Activated B cell treated with CpG ODN at 0.5 μM for 24 hours (primary cell): Measurements from ENCODE around the gene CFAP65. TPM values are rescaled to one million over a fixed set of nuclear protein-coding genes. Genes with fewer than 3 reads are reported as not detected.

Experiments used
- ATAC-seq: fragments of 200-7000 bp; cut with Tn5 transposase; one replicate; pipeline ENCODE4 v1.10.0; 2021; ENCODE audit warnings: low read depth, mild to moderate bottlenecking, moderate library complexity
- CTCF ChIA-PET: fragments of 350-600 bp; sonication (Branson Sonifier 250); formaldehyde crosslinking; loops from one replicate; lab custom pipeline; 2021; ENCODE audit warnings: antibody characterized with exemption; lab: Charles Lee
- POLR2A ChIA-PET: fragments of 350-600 bp; sonication (Branson Sonifier 250); formaldehyde crosslinking; loops from one replicate; lab custom pipeline; 2021; ENCODE audit warnings: antibody characterized with exemption; lab: Charles Lee
- DNase-seq: peaks from one replicate; pipeline ENCODE4 v3.0.0; 2022
- H3K27ac Mint-ChIP-seq: one replicate; pipeline ENCODE4 v1.8.0; 2020; ENCODE audit warnings: mixed read lengths
- H3K27me3 Mint-ChIP-seq: one replicate; pipeline ENCODE4 v1.8.0; 2021; ENCODE audit warnings: mixed read lengths
- H3K36me3 Mint-ChIP-seq: one replicate; pipeline ENCODE4 v1.8.0; 2021; ENCODE audit warnings: low read depth, mixed read lengths
- H3K4me1 Mint-ChIP-seq: one replicate; pipeline ENCODE4 v1.8.0; 2021; ENCODE audit warnings: mixed read lengths
- H3K4me3 Mint-ChIP-seq: one replicate; pipeline ENCODE4 v1.8.0; 2020; ENCODE audit warnings: mild to moderate bottlenecking, mixed read lengths
- H3K9me3 Mint-ChIP-seq: one replicate; pipeline ENCODE4 v1.8.0; 2020; ENCODE audit warnings: mixed read lengths
- intact Hi-C: fragments of 100-400 bp; cut with micrococcal nuclease; formaldehyde crosslinking; loops from one replicate; pipeline ENCODE4 v1.15.1; 2024
- total RNA-seq: library from RNA; stranded (reverse); gene quantifications from 2 replicates; pipeline ENCODE4 v1.2.3, GENCODE V29; 2022
- TF ChIP-seq, protein P1 (sequence below): fragments of 200-600 bp; IDR thresholded peaks from one replicate; pipeline ENCODE4 v1.8.0; 2022; ENCODE audit warnings: antibody characterized with exemption, mild to moderate bottlenecking

The CFAP65 gene
- total RNA-seq, 1 donor from 2014 or later = not detected

DNA sequence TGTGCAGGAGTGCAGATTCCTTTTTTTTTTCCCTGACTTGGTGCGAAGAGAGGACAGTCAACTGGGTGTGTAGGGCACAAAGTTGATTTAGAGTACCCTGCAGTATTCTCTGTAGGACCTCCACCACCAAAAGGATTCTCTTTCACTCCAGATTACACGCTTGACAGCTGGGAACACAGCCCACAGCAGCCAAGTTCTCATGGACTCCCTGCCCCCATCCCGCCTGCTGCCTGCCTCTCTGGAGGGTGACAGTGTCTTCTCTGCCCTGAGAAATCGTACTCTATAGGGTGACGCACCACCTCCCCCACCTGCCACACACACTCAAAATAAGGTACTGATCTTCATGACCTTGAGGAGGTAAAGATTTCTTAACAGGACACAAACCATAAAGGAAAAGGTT is 46.0 kb upstream of the CFAP65 start:
- no peaks in the 10 kb centered on the region for H3K27me3 Mint-ChIP-seq
- H3K4me1 Mint-ChIP-seq = peaks cover 3% of the 10 kb centered on the region
- no peak for ATAC-seq
- H3K4me3 Mint-ChIP-seq = no peak overlapping the region
- H3K36me3 Mint-ChIP-seq = peaks cover 19% of the 10 kb centered on the region
- TF ChIP-seq, protein P1, sequence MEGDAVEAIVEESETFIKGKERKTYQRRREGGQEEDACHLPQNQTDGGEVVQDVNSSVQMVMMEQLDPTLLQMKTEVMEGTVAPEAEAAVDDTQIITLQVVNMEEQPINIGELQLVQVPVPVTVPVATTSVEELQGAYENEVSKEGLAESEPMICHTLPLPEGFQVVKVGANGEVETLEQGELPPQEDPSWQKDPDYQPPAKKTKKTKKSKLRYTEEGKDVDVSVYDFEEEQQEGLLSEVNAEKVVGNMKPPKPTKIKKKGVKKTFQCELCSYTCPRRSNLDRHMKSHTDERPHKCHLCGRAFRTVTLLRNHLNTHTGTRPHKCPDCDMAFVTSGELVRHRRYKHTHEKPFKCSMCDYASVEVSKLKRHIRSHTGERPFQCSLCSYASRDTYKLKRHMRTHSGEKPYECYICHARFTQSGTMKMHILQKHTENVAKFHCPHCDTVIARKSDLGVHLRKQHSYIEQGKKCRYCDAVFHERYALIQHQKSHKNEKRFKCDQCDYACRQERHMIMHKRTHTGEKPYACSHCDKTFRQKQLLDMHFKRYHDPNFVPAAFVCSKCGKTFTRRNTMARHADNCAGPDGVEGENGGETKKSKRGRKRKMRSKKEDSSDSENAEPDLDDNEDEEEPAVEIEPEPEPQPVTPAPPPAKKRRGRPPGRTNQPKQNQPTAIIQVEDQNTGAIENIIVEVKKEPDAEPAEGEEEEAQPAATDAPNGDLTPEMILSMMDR = no peak
- no peaks in the 10 kb centered on the region for H3K9me3 Mint-ChIP-seq
- POLR2A ChIA-PET = no interaction called here
- intact Hi-C loops = no loop called here
- no peak overlapping the region for H3K27ac Mint-ChIP-seq
- no peak for DNase-seq
- CTCF ChIA-PET = interaction anchor here (1.6 kb wide), 1 partner anchor 15 kb away, joined by 4 read pairs; no protein-coding TSS in a partner anchor

- DNase-seq = no peak
- POLR2A ChIA-PET = no interaction called here
- TF ChIP-seq, protein P1 = no peak
- CTCF ChIA-PET = no interaction called here
- Mint-ChIP-seq H3K4me3 (no peak overlapping the region), H3K9me3 (no peaks in the 10 kb centered on the region), H3K27me3 (no peaks in the 10 kb centered on the region), H3K27ac (no peak overlapping the region), H3K4me1 (peaks cover 13% of the 10 kb centered on the region), H3K36me3 (peaks cover 19% of the 10 kb centered on the region)
- intact Hi-C loops = no loop called here
- ATAC-seq = no peak
These were observed 44.9 kb upstream of the CFAP65 start for GRCh38 chr2:219086196-219086595.

DNA sequence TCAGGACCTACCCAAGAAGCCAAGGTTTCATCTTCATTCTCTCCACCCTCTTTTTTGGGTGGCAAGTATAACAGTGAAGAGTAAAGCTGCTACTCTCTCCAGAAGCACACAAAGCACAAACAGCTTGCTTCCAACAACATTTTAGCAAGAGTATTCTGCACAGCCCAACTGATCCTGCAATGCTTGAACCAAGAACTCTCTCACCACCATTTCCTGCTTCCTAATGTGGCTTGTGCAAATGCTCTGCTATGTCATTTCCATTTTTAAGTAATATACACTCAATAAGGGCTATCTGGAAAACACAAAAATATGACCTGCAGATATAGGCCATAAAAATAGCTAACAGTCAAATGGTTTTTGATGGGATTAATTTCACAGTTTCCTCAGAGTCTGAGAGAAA is 43.5 kb upstream of the CFAP65 start:
- Mint-ChIP-seq H3K4me1 (peaks cover 13% of the 10 kb centered on the region), H3K27me3 (no peaks in the 10 kb centered on the region), H3K36me3 (peaks cover 10% of the 10 kb centered on the region), H3K27ac (no peak overlapping the region), H3K4me3 (no peak overlapping the region), H3K9me3 (no peaks in the 10 kb centered on the region)
- DNase-seq (no peak), ATAC-seq (no peak)
- TF ChIP-seq, protein P1 = no peak
- CTCF ChIA-PET = interaction anchor here (0.7 kb wide), 1 partner anchor 1284 kb away, joined by 3 read pairs; no protein-coding TSS in a partner anchor
- intact Hi-C loops = no loop called here
- POLR2A ChIA-PET = no interaction called here

GRCh38 chr2:219082332-219082958 is 41.1 kb upstream of the CFAP65 start:
- DNase-seq (no peak), ATAC-seq (no peak)
- Mint-ChIP-seq H3K4me3 (no peak overlapping the region), H3K9me3 (no peaks in the 10 kb centered on the region), H3K4me1 (peaks cover 13% of the 10 kb centered on the region), H3K27me3 (no peaks in the 10 kb centered on the region), H3K36me3 (peaks cover 13% of the 10 kb centered on the region), H3K27ac (no peak overlapping the region)
- POLR2A ChIA-PET = no interaction called here
- TF ChIP-seq, protein P1 = no peak
- CTCF ChIA-PET = no interaction called here
- intact Hi-C loops = no loop called here

GRCh38 chr2:219081701-219082331 is 40.5 kb upstream of the CFAP65 start:
- ChIA-PET CTCF (no interaction called here), POLR2A (no interaction called here)
- DNase-seq (no peak), ATAC-seq (no peak)
- peaks cover 17% of the 10 kb centered on the region for H3K36me3 Mint-ChIP-seq
- no peak overlapping the region for H3K27ac Mint-ChIP-seq
- no peaks in the 10 kb centered on the region for H3K9me3 Mint-ChIP-seq
- H3K4me3 Mint-ChIP-seq = no peak overlapping the region
- H3K27me3 Mint-ChIP-seq = no peaks in the 10 kb centered on the region
- TF ChIP-seq, protein P1 = no peak
- intact Hi-C loops = no loop called here
- H3K4me1 Mint-ChIP-seq = peaks cover 13% of the 10 kb centered on the region
